IgD-negative memory B cell (primary cell): ENCODE measurements around the gene LHPP. TPM values are rescaled to one million over a fixed set of nuclear protein-coding genes. Genes with fewer than 3 reads are reported as not detected.

Experiments
- H3K27ac Mint-ChIP-seq, 3 donors: one replicate each; pipeline ENCODE4 v1.8.0; 2020 to 2022; ENCODE audit warnings: mild to moderate bottlenecking in 3 of 3, mixed read lengths in 3 of 3, moderate library complexity in 1 of 3
- H3K27me3 Mint-ChIP-seq: one replicate; pipeline ENCODE4 v1.8.0; 2021; ENCODE audit warnings: mixed read lengths
- H3K36me3 Mint-ChIP-seq: one replicate; pipeline ENCODE4 v1.8.0; 2020; ENCODE audit warnings: mild to moderate bottlenecking, mixed read lengths
- H3K4me1 Mint-ChIP-seq, 3 donors: one replicate each; pipeline ENCODE4 v1.8.0; 2020 to 2022; ENCODE audit warnings: mixed read lengths in 3 of 3, mild to moderate bottlenecking in 1 of 3
- H3K4me3 Mint-ChIP-seq, 4 donors: one replicate each; pipeline ENCODE4 v1.8.0; 2020 to 2022; ENCODE audit warnings: mild to moderate bottlenecking in 4 of 4, mixed read lengths in 4 of 4, moderate library complexity in 3 of 4
- H3K9me3 Mint-ChIP-seq, 3 donors: one replicate each; pipeline ENCODE4 v1.8.0; 2020 to 2021; ENCODE audit warnings: mixed read lengths in 3 of 3, mild to moderate bottlenecking in 1 of 3
- polyA plus RNA-seq: library from polyadenylated mRNA; unstranded; fragments of 300-500 nt; fragmentation: Illumina TruSeq; gene quantifications from one replicate; pipeline ENCODE4 v1.2.3, GENCODE V29; 2021

The LHPP gene
- polyA plus RNA-seq, 1 donor from 2014 or later, result 52.0 TPM

DNA sequence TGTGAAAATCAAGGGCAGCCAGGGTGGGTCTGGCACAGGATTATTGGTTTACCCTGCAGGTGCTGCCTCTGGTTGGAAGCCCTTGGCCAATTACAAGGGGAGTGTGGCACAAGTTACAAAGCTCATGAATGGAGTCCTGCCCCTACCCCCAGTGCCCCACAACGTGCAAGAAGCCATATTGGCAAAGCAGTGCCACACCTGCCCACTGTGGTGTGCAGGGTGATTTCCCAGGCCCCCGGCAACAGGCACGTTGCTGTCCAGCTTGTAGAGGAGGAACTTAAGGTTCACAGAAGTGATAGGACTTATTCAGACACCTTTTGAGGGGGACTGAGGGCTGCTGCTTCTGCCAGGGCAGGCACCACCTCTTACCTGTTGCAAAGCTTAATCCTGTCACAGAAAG, 11.4 kb downstream of the LHPP start:
- no peak overlapping the region for H3K4me3 Mint-ChIP-seq
- H3K27me3 Mint-ChIP-seq, result no peaks in the 10 kb centered on the region
- H3K36me3 Mint-ChIP-seq, result peaks cover 5% of the 10 kb centered on the region
- H3K9me3 Mint-ChIP-seq, result peaks cover 0 to 1% (median 0%) of the 10 kb centered on the region in 3 donors
- H3K4me1 Mint-ChIP-seq, result peaks cover 0 to 6% (median 4%) of the 10 kb centered on the region in 3 donors
- H3K27ac Mint-ChIP-seq, result no peak overlapping the region

DNA sequence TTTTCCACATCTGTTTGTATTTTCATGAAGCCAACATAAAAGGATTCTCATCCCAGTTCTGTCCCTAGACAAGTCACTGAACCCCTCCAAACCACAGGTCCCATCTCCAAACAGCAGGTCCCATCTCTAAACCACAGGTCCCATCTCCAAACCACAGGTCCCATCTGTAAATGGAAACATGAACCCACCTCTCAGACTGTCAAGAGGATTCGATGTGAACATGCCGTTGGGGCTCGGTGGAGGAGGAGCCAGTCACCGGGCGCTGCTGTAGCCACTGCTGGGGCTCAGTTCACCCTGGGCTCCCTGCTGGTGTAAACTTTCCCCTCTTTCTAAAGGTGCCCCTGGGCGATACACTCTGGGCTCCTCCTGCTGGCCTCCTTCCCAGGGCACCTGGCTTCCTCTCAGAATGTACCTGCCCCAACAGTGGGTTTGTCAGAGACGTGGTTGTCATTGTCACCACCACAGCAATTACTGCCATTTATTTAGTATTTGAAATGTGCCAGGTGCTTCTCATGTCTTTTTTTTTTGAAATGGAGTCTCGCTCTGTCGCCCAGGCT, 13.0 kb downstream of the LHPP start:
- Mint-ChIP-seq H3K36me3 (peaks cover 3% of the 10 kb centered on the region), H3K27me3 (no peaks in the 10 kb centered on the region), H3K4me3 (no peak overlapping the region), H3K27ac (no peak overlapping the region), H3K4me1 (peaks cover 0 to 4% (median 2%) of the 10 kb centered on the region in 3 donors), H3K9me3 (peaks cover 0 to 1% (median 0%) of the 10 kb centered on the region in 3 donors)

DNA sequence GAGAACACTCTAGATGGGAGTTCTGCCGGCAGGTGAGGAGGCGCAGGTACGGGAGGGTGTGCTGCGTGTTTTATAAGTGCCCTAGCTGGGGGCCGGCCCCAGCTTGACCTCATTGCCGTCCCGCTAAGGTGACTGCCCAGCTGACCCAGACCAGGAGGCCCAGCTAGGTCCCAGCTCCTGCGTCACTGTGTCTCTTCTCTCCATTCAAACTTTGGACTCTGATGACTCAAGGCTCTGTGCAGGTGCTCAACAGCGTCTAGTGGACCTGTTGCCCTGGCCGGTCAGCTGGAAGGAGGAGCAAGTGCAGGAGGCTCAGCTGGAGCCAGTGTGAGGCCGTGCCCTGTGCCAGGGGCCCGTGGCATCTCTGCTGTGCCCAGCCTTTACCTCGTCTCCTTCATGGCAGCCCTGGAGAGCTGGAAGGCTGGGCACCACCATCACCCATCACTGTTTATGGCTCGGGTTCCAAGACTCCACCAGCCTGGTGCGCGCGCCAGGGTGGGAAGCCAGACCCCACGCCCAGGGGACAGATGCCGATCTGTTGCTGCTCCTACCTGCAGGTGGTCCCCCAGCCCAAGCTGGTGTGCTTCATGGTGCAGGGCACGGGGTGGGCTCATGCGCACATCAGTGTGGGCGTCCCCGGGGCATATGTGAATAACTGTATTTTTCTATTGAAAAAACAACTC, 14.6 kb downstream of the LHPP start:
- Mint-ChIP-seq H3K4me1 (peaks cover 0 to 4% (median 1%) of the 10 kb centered on the region in 3 donors), H3K9me3 (peaks cover 0 to 1% (median 0%) of the 10 kb centered on the region in 3 donors), H3K36me3 (peaks cover 2% of the 10 kb centered on the region), H3K4me3 (no peak overlapping the region), H3K27me3 (no peaks in the 10 kb centered on the region), H3K27ac (no peak overlapping the region)

DNA sequence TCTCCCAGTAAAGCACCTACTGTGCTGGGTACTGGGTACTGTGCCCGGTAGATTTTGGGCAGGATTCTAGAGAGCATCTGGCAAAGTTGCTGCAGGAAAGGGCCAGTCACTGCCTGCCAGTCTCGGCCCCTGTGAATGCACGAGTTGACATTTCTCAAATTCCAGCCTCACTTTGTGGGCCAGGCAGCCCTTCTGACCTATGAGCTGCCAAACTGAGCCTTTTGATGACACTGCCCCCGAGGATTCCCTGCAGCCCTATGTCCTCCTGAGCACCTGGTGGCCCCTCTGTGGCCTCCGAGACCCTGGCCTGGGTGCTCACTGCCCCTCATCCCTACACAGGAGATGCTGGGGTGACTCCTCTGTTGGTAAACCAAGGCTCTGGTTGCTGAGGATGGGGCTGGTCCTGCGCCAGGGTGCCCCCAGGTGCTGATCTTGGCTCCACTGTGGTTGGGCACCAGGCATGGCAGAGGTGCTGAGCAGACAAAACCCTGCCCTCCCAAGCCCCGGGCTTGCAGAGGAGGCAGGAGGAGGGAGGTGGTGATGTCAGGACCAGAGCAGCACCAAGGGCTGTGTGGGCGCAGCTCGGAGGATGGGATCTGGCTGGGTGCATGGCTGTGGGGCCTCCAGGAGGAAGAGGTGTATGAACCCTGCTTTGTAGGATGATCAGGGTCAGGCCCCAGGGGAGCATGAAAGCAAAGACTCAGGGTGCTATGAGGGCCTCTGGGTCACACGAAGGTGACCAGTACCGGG, 16.2 kb downstream of the LHPP start:
- H3K27ac Mint-ChIP-seq, result no peak overlapping the region
- H3K4me3 Mint-ChIP-seq, result no peak overlapping the region

DNA sequence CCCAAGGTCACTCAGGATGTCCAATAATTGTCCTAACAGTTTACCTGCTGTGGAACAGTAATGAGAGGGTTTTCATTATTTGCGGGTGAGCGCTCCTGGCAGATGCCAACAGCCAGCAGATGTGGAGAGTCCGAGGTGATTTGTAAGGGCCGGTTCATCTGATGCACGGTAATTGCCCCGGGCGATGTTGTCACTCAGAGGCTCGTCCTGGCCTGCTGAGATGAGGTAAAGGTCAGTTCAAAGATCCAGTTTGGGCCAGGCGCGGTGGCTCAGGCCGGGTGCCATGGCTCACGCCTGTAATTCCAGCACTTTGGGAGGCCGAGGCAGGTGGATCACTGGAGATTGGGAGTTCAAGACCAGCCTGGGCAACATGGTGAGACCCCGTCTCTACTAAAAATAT, 16.9 kb downstream of the LHPP start:
- Mint-ChIP-seq H3K4me3 (no peak overlapping the region), H3K36me3 (peaks cover 2% of the 10 kb centered on the region), H3K27ac (no peak overlapping the region), H3K4me1 (peaks cover 0 to 6% (median 5%) of the 10 kb centered on the region in 3 donors), H3K9me3 (peaks cover 0 to 1% (median 0%) of the 10 kb centered on the region in 3 donors), H3K27me3 (no peaks in the 10 kb centered on the region)

More for the DNA sequence above, 16.2 kb downstream of the LHPP start:
- Mint-ChIP-seq H3K36me3 (peaks cover 2% of the 10 kb centered on the region), H3K9me3 (peaks cover 0 to 1% (median 0%) of the 10 kb centered on the region in 3 donors), H3K4me1 (peaks cover 0 to 5% (median 3%) of the 10 kb centered on the region in 3 donors), H3K27me3 (no peaks in the 10 kb centered on the region)

DNA sequence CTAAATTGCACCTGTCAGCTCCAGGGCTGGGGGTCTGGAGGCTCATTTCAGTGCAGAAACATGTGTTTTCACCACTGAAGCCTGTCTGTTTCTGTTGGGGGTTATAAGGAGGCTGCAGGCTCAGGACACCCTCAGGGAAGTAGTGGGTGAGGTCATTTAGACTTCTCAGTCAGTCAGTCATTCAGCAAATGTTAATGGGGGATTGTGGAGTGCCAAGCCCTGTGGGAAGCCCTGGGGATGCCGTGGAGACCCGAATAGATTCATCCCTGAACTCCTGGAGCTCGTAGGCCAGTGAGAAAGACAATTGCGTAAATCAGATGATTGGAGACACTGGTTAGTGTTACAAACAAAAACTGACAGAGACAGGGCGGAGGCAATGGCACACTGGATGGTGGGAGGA, 19.2 kb downstream of the LHPP start:
- Mint-ChIP-seq H3K4me1 (peaks cover 0 to 5% (median 1%) of the 10 kb centered on the region in 3 donors), H3K27ac (no peak overlapping the region), H3K4me3 (no peak overlapping the region), H3K36me3 (peaks cover 1% of the 10 kb centered on the region), H3K27me3 (no peaks in the 10 kb centered on the region), H3K9me3 (no peaks in the 10 kb centered on the region)

DNA sequence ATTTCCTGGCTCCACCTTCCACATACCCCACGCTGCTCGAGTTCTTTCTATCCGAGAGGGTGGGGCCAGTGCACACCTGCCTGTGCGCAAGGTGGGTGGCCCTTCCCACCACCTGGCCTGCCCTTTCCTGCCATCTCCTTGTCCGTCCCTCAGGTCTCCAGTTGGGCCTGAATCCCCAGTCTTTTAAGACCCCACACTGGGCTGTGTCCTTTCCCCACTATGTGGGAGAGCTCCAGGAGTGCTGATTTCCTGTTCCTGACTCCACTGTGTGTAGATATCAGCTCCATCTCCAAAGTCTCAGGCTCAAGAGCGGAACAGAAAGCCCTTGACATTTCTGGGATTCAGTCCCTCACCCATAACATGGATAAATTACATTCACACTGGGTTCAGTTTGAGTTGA, 20.1 kb downstream of the LHPP start:
- Mint-ChIP-seq H3K9me3 (peaks cover 0 to 3% (median 0%) of the 10 kb centered on the region in 3 donors), H3K4me1 (peaks cover 0 to 5% (median 1%) of the 10 kb centered on the region in 3 donors), H3K36me3 (peaks cover 4% of the 10 kb centered on the region), H3K27me3 (no peaks in the 10 kb centered on the region), H3K27ac (no peak overlapping the region), H3K4me3 (no peak overlapping the region)

DNA sequence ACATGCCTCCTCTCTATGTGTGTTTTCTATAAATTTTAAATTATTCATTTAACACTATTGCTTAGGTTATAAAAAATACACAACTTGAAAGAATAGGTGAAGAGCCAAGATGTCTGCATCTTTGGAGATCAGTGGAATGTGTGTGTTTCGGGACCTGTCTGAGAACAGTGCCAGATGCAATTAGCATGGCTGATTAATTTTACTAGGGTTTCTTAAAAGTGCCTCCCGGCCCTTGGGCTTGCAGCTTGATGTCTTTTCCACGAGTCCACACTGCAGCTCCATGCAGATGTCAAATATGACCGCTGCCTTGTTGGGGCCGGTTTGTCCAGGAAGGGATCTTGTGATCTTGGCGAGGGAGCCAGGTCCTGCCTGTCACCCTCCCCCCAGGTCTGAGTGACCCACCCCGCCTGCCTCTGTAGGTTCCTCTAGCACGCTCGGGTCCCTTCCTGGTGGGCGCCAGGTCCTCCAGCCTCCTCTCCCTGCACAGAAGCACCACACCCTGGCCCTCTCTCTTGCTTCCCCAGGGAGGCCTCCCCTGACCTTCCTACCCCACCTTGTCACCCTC, 20.7 kb downstream of the LHPP start:
- H3K27ac Mint-ChIP-seq, result no peak overlapping the region
- peaks cover 0 to 3% (median 0%) of the 10 kb centered on the region in 3 donors for H3K9me3 Mint-ChIP-seq
- H3K36me3 Mint-ChIP-seq, result peaks cover 4% of the 10 kb centered on the region
- no peaks in the 10 kb centered on the region for H3K27me3 Mint-ChIP-seq
- H3K4me1 Mint-ChIP-seq, result peaks cover 0 to 5% (median 1%) of the 10 kb centered on the region in 3 donors
- peak overlapping the region in 1 of 4 donors; percentile 47 for H3K4me3 Mint-ChIP-seq

DNA sequence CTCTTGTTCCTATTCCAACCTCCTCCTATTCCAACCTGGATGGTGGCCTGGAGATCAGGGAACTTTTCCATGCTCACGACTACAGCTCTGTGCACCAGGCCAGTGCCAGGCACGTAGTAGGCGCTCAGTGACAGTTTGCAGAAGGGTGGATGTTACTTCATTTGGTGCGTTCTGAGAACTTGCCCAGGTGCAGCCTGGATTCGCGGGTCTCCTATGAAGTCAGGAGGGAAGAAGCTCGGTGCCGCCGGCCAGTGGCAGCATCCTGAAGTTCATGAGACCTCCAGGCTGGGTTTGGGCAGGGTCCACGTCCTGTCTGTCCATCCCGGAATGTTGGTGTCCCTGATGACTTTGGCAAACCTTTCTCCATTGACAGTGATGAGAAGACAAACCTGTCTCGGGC, 21.3 kb downstream of the LHPP start:
- H3K27me3 Mint-ChIP-seq, result no peaks in the 10 kb centered on the region
- H3K27ac Mint-ChIP-seq, result no peak overlapping the region
- peaks cover 4% of the 10 kb centered on the region for H3K36me3 Mint-ChIP-seq
- peaks cover 0 to 3% (median 0%) of the 10 kb centered on the region in 3 donors for H3K9me3 Mint-ChIP-seq
- peak overlapping the region in 1 of 4 donors; percentile 47 for H3K4me3 Mint-ChIP-seq
- H3K4me1 Mint-ChIP-seq, result peaks cover 0 to 5% (median 1%) of the 10 kb centered on the region in 3 donors

DNA sequence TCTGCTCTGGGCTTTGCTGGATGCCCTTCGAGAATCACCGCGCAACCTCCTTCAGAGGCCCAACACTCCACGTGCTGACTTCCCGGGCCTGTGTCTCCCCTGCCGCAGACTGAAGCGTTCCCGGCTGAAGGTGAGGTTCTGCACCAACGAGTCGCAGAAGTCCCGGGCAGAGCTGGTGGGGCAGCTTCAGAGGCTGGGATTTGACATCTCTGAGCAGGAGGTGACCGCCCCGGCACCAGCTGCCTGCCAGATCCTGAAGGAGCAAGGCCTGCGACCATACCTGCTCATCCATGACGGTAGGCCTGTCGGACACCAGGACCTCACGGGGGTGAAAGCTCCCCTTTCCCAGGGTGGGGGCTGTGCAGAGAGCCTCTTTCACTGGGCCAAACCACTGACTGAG, 22.4 kb downstream of the LHPP start:
- Mint-ChIP-seq H3K27me3 (no peaks in the 10 kb centered on the region), H3K9me3 (peaks cover 0 to 3% (median 0%) of the 10 kb centered on the region in 3 donors), H3K4me1 (peaks cover 0 to 5% (median 1%) of the 10 kb centered on the region in 3 donors), H3K27ac (peak overlapping the region in 1 of 3 donors; percentile 73), H3K4me3 (no peak overlapping the region), H3K36me3 (peaks cover 4% of the 10 kb centered on the region)

DNA sequence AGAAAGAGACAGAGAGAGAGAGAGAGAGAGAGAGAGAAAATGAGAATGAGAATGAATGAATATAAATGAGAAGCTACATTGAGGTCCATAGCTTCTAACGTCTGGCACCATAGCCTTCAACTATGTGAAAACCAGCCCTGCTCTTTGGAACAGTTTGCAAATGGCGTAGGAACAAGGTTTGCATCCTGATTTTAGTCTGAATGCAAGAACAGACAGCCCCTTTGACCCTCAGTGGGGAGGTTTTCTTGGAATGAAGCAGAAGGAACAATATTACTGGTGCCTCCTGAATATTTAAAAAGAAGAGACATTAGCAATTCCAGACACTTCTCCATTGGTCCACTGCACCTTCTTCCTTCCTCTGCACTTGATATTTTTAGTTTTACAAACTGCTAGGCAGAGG, 23.0 kb downstream of the LHPP start:
- Mint-ChIP-seq H3K4me3 (no peak overlapping the region), H3K27me3 (no peaks in the 10 kb centered on the region), H3K9me3 (peaks cover 0 to 3% (median 0%) of the 10 kb centered on the region in 3 donors), H3K36me3 (peaks cover 4% of the 10 kb centered on the region), H3K4me1 (peaks cover 0 to 5% (median 1%) of the 10 kb centered on the region in 3 donors), H3K27ac (peak overlapping the region in 1 of 3 donors; percentile 73)

DNA sequence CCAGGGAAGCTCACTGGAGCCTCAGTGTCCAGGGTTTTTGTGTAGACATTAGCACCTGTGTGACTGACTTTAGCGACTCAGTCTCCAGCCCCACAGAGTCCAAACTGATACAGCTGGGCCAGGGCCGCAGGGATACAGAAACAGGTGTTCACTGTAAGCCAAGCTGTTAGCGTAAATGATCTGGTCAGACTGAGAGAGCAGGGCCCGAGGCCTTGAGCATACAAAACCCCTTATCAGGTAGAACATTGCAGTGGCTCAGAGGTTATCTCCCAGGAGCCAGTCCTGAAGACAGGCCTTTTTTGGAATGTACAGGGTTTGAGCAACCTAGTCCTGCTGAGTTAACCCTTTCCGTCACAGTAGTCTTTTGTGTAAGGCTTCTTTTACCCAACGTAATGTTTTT, 25.0 kb downstream of the LHPP start:
- Mint-ChIP-seq H3K27me3 (no peaks in the 10 kb centered on the region), H3K27ac (no peak overlapping the region), H3K4me1 (peaks cover 0 to 5% (median 1%) of the 10 kb centered on the region in 3 donors), H3K4me3 (no peak overlapping the region), H3K9me3 (peaks cover 0 to 3% (median 0%) of the 10 kb centered on the region in 3 donors), H3K36me3 (peaks cover 4% of the 10 kb centered on the region)

DNA sequence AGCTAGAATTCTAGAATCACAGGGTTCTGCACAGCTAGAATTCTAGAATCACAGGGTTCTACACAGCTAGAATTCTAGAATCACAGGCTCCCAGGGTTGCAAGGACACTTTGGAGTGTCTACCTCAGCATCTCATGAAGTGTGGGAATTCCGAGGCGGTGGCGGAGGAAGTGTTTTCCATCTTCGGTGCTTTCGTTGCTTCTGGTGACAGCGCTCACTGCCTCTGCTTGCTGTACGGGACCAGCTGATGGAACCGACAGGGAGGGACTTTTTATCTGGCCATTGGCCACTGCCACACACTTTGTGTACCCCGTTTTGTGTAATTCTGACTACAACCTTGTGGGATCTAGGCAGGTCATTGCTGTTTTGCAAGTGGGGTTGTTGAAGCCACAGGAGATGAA, 29.5 kb downstream of the LHPP start:
- Mint-ChIP-seq H3K9me3 (peaks cover 0 to 3% (median 0%) of the 10 kb centered on the region in 3 donors), H3K4me3 (no peak overlapping the region), H3K27me3 (no peaks in the 10 kb centered on the region)

DNA sequence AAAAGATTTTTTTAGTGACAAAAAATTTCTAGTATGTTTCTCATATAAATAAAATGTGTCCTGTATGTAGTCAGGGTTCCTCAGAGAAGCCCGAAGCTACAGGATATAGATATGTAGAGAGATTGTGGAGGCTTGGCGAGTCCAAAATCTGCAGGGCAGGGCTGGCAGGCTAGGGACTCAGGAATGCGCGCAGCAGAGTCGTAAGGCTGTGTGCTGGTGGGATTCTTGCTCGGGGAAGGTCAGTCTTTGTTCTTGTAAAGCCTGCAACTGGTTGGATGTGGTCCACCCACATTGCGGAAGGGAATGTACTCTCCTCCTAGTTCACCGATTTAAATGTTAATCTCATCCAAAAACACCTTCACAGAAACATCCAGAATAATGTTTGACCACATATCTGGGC, 30.6 kb downstream of the LHPP start:
- H3K27ac Mint-ChIP-seq, result no peak overlapping the region
- H3K36me3 Mint-ChIP-seq, result peaks cover under 1% of the 10 kb centered on the region
- H3K27me3 Mint-ChIP-seq, result no peaks in the 10 kb centered on the region
- no peaks in the 10 kb centered on the region for H3K9me3 Mint-ChIP-seq
- peaks cover 0 to 4% (median 0%) of the 10 kb centered on the region in 3 donors for H3K4me1 Mint-ChIP-seq
- H3K4me3 Mint-ChIP-seq, result no peak overlapping the region

More for the DNA sequence above, 29.5 kb downstream of the LHPP start:
- Mint-ChIP-seq H3K36me3 (peaks cover 3% of the 10 kb centered on the region), H3K27ac (no peak overlapping the region), H3K4me1 (peaks cover 0 to 4% (median 0%) of the 10 kb centered on the region in 3 donors)
